SIG-M5 treated with dmso at 0.1 percent for 504 hours (cell line): ENCODE results near the gene ITFG1.
A peak's percentile ranks its signal among the peaks of the same experiment; 100 is the strongest.

Experiments
- DNase-seq: peaks from one replicate; lab custom pipeline; 2025; ENCODE audit not compliant: unreplicated experiment; lab: John Stamatoyannopoulos, UW

Gene ITFG1

GRCh38 chr16:47460711-47461597 is at the start of gene ITFG1, which contains the start of gene PHKB:
Gene ITFG1 (minus strand): TSS chr16:47461063. CDS start chr16:47461045, 18 bp downstream.
Gene PHKB (plus strand): TSS chr16:47461331. CDS start chr16:47461351, 20 bp downstream.
- peak; percentile 86 for DNase-seq

GRCh38 chr16:47507701-47508100 is 46.8 kb upstream of the ITFG1 start:
- no peak for DNase-seq

- no peak for DNase-seq
These were observed 45.9 kb upstream of the ITFG1 start for GRCh38 chr16:47506800-47507199.

- DNase-seq = no peak
These were observed 43.7 kb upstream of the ITFG1 start for GRCh38 chr16:47504599-47504998.

- no peak for DNase-seq
These were observed 43.1 kb upstream of the ITFG1 start for GRCh38 chr16:47503936-47504335.

- no peak for DNase-seq
These were observed 38.9 kb upstream of the ITFG1 start for GRCh38 chr16:47499700-47500264.

- no peak for DNase-seq
These were observed 38.3 kb upstream of the ITFG1 start for GRCh38 chr16:47499080-47499699.

- peak; percentile 58 for DNase-seq
These were observed 32.8 kb upstream of the ITFG1 start for GRCh38 chr16:47493381-47494337.

GRCh38 chr16:47492428-47493377 is 31.8 kb upstream of the ITFG1 start:
- DNase-seq = peak; percentile 95

GRCh38 chr16:47492036-47492427 is 31.2 kb upstream of the ITFG1 start:
- DNase-seq = no peak

- no peak for DNase-seq
These were observed 29.6 kb upstream of the ITFG1 start for GRCh38 chr16:47490471-47490870.

- DNase-seq = no peak
These were observed 27.2 kb upstream of the ITFG1 start for GRCh38 chr16:47488051-47488450.

- DNase-seq = no peak
These were observed 26.0 kb upstream of the ITFG1 start for GRCh38 chr16:47486856-47487255.

- no peak for DNase-seq
These were observed 22.8 kb upstream of the ITFG1 start for GRCh38 chr16:47483616-47484015.

GRCh38 chr16:47481698-47482374 is 21.0 kb upstream of the ITFG1 start:
- no peak for DNase-seq

- DNase-seq = no peak
These were observed 19.5 kb upstream of the ITFG1 start for GRCh38 chr16:47480410-47480809.

- DNase-seq = no peak
These were observed 16.8 kb upstream of the ITFG1 start for GRCh38 chr16:47477679-47478078.

- no peak for DNase-seq
These were observed 15.9 kb upstream of the ITFG1 start for GRCh38 chr16:47476654-47477345.

GRCh38 chr16:47475786-47476185 is 14.9 kb upstream of the ITFG1 start:
- no peak for DNase-seq
